ENCODE results near the gene TRAPPC8.

Gene TRAPPC8

GRCh38 chr18:31789409-31789808 lies 153.5 kb downstream of the TRAPPC8 start:
- no peak for ATAC-seq

GRCh38 chr18:31783059-31783458 lies 159.9 kb downstream of the TRAPPC8 start:
- ATAC-seq: no peak

All from activated CD4-positive, CD25-positive, alpha-beta regulatory T cell treated with anti-CD3 and anti-CD28 coated beads, Interleukin-2, amount 50 U/mL, for 24 hours (primary cell).